22Rv1 (cell line): Measurements from ENCODE around the gene TTC7B.

Experiments used
- H3K27ac ChIP-seq: fragments of 450-650 bp; 2 replicates; pipeline ENCODE4 v1.5.1; 2017
- CTCF ChIP-seq: fragments of 450-650 bp; IDR thresholded peaks from 2 replicates; pipeline ENCODE4 v1.5.1; 2017; ENCODE audit warnings: mild to moderate bottlenecking
- ZFX ChIP-seq: fragments of 450-650 bp; IDR thresholded peaks from 2 replicates; pipeline ENCODE4 v1.6.1; 2017; ENCODE audit warnings: antibody characterized with exemption, borderline replicate concordance

TTC7B gene

GRCh38 chr14:90700933-90701776, 115.1 kb downstream of the TTC7B start:
- no peak overlapping the region for H3K27ac ChIP-seq

GRCh38 chr14:90699016-90699415, 117.2 kb downstream of the TTC7B start:
- no peak overlapping the region for H3K27ac ChIP-seq
- TF ChIP-seq CTCF (no peak), ZFX (no peak)

More at GRCh38 chr14:90700933-90701776, 115.1 kb downstream of the TTC7B start:
- TF ChIP-seq CTCF, result no peak

- TF ChIP-seq ZFX, result no peak
- no peak for TF ChIP-seq CTCF
- no peak overlapping the region for H3K27ac ChIP-seq
Observed at GRCh38 chr14:90698379-90698869, 117.8 kb downstream of the TTC7B start.

DNA sequence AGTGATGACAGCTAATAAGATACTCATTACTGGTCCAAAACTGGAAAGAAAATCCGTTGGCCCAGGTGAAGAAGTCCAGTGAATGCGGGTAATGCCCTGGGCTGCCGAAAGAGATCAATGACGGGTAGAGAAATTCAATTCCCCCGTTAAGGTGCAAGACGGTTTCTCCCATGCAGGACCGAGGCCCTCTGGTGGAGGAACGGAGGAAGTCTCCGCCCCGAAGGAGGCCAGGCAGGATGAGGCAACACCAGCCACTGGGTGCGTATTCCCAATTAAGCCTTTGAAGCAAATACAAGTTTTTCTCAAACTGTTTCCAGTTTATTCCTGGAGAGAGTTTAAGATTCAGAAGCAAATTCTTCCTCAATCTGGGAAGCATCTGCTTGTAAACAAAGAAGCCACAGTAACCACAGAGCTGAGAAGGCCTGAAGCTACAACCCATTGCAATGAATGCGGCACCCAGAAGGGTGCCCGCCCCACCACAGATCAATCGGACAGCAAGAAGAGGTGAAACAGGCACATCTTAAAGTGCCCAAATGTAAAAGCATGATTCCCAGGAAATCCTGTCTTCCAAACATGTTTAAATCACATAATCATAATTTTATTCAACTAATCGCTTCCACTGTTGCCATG, 118.5 kb downstream of the TTC7B start:
- no peak for TF ChIP-seq ZFX
- TF ChIP-seq CTCF, result peak; percentile 95
- H3K27ac ChIP-seq, result no peak overlapping the region

GRCh38 chr14:90697132-90697531, 119.1 kb downstream of the TTC7B start:
- H3K27ac ChIP-seq, result no peak overlapping the region
- TF ChIP-seq ZFX (no peak), CTCF (no peak)

GRCh38 chr14:90696720-90697119, 119.5 kb downstream of the TTC7B start:
- TF ChIP-seq CTCF (no peak), ZFX (no peak)
- no peak overlapping the region for H3K27ac ChIP-seq

DNA sequence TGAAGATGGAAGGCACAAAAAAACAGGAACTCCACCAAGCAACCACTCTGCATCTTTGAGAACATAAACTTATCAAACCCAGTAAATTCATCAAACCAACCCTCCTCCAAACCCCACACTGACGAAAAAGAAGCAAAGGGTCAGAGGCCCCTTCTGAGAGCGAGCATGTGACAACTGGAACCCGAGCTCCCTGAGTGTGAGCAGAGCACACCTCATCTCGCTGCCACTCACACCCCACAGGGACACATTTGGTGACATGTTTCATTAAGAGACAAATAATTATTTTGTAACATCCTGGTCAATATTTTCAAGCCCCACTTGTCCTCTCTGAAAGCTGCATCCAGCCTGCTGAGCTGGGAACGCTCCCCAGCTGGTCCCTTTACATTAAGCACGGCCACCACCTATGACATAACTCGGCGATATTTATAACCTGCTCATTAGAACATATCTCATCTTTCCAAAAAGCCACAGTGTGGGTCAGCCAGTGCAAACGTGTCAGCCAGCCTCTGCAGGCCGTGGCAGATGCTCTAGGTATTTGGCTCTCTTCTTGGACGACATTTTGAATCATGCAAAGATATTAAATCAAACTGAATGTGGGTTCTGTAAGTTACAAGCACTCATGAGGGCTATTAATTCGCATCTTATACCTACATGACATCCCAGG, 120.1 kb downstream of the TTC7B start:
- no peak overlapping the region for H3K27ac ChIP-seq
- TF ChIP-seq ZFX, result no peak
- TF ChIP-seq CTCF, result no peak
